CD4-positive, alpha-beta T cell treated with Interleukin-17A for 4 hours (primary cell): ENCODE measurements around the gene PASK.
A peak's percentile ranks its signal among the peaks of the same experiment; 100 is the strongest.
"Not testable (repeated sequence)": the region's sequence is repeated elsewhere in the genome, so short reads cannot be mapped to it uniquely, and the experiment has no call there.

Source experiments
- DNase-seq: peaks from one replicate; pipeline ENCODE4 v3.0.0-alpha.2; 2020; ENCODE audit warnings: mixed read lengths

The PASK gene

DNA sequence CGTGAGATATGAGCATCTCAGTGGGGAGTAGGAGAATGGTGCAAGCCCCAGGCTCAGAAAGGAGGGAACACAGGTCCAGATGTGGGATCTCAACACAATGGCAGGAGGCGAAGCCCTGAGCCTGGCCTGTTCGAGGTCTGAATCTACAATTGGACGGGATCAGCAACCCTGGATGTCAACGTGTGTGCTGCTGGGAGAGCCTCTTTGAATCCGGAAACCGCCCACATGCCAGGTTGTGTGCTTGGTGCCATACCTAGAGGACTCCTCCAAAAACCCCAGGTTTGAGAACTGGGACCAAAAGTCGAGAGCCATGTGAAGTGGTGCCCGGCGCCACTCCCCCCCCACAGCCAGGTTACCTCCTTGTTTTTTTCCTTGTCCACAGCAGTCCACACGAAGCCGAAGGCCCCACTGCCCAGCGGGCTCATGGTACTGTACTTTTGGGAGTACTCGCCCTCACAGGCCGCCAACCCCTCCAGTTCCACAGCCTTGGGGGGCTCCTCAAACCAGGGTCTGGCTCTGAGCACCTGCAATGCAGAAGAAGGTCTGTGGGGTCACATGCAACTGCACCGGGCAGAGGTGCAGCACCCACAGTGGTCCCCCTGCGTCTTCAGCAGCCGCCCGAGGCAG is 26.8 kb downstream of the PASK start:
- DNase-seq: no peak

- DNase-seq: no peak
Measured at GRCh38 chr2:241121008-241121407, 28.3 kb downstream of the PASK start.

GRCh38 chr2:241120440-241120839 is 28.8 kb downstream of the PASK start:
- no peak for DNase-seq

GRCh38 chr2:241118737-241119505 is 30.4 kb downstream of the PASK start:
- no peak for DNase-seq

GRCh38 chr2:241116606-241117560 is 32.4 kb downstream of the PASK start:
- DNase-seq: no peak

DNA sequence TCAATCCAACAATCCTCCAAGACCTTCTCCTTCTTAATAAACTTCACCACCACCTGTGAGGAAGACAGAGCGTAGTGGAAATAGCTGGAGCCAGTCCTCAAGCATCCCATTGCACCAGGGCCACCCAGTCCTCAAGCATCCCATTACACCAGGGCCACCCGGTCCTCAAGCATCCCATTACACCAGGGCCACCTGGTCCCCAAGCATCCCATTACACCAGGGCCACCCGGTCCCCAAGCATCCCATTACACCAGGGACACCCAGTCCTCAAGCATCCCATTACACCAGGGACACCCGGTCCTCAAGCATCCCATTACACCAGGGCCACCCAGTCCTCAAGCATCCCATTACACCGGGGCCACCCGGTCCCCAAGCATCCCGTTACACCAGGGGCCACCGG is 33.9 kb downstream of the PASK start:
- DNase-seq: no peak

- DNase-seq: no peak
Measured at GRCh38 chr2:241114836-241115235, 34.4 kb downstream of the PASK start.

- peak; percentile 53 for DNase-seq
Measured at GRCh38 chr2:241112592-241112991, 36.7 kb downstream of the PASK start.

DNA sequence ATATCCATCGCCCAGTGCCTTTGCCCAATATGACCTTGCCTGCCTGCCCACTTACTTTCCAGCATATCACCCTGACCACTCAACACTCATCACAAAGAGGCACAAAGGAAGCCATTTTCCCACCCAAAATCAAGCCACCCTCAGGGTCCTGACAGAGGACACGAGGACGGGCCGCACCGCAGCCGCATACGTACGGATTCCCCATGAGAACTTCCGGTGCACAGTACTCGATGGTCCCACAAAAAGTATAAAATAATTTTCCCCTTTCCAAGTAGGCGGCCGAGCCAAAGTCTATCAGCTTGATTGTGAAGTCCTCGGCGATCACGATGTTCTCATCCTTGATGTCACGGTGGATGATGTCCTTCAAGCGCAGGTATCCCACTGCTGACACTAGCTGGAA is 37.2 kb downstream of the PASK start:
- DNase-seq: no peak

- DNase-seq: peak; percentile 53
Measured at GRCh38 chr2:241111440-241111805, 37.8 kb downstream of the PASK start.

DNA sequence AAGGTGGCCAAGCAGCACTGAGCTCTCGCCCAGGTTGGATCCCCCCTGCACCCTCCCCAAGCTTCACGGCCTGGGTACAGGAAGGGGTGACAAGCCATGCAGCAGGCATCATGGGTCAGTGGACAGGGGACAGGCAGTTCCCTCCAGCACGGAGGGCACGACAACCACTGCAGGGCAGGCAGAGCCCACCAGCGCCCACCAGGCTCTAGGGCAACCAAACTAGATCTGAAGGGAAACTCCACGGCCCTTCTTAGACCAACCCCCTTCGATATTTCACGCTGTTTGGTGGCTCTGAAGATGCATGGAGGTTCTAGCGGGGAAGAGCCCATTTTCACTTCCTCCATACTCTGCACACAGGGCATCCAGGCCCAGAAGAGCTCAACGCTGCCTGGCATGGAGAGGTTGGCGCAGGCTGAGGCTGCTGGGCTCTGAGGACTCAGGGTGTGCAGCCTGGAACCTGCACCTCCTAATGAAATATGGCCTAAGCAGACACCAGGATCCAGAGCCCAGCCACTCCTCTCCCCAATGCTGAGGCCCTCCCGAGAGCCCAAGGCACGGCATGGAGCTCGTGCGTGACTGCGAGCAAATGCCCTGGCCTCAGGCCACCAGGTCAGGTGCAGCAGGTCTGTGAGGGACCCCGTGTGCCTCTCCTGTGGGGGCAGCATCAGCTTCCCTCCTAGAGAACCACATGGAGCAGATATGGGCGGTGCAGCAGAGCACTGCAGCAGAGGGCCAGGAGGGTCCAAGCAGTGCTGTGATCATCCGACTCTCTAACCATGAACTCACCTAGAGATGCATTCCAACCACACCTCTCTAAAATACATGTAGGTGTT is 38.4 kb downstream of the PASK start:
- DNase-seq: peak; percentile 23

DNA sequence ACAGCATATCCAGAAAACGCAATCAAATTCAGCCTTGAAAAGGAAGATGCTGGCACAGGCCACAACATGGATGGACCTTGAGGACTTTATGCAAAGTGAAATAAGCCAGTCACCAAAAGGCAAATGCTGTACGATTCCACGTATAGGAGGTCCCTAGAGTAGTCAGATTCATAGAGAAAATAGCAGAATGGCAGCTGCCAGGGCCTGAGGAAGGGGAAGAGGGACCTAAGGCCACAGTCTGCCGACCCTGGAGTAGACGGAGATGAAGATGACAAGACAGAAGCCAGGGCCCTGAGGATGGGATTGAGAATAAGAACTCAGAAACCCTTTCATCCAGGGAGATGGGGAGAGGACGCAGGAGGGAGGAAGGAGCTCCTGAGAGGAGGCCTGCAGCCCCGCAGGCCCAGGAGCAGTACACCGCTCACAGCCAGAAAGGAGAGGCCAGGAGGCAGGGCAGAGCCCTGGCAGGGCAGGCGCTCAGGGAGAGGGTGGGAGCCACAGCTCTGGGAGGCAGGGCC is 39.1 kb downstream of the PASK start:
- DNase-seq: no peak

GRCh38 chr2:241109210-241110088 is 39.8 kb downstream of the PASK start:
- DNase-seq: peak; percentile 59

- DNase-seq: peak; percentile 54
Measured at GRCh38 chr2:241108271-241109209, 40.7 kb downstream of the PASK start.

DNA sequence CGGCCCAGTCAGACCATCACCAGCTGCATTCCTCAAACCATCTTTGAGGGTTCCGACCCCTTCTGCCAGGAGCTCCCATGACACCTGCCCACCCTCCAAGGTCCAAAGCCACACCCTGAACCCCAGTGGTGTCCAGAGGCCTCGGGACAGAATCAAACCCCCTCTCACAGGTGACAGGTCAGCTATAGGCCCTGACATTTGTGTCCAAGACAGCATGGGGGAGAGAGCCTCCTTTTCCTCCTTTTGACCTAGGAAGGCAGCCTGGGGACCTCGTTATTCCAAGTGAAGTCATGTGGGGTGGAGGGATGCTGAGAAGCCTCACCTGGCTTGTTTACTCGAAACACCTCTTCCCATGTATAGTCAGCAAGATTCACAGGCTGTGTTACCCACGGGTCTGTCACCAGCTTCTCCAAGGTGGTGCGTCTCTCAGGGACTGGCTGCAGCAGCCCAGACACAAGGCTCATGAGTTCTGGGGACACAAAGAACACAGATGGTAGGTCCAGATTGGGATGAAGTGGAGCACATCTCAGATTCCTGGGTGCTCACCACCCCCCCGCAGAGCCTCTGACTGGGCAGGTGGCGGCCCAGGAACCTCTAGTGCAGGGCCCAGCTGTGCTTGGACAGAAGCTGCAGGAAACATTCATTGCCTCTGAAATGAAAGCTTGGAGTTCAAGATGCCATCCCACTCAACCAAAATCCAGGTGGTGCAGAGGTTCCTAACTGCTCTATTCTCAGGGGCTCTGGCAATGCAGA is 42.1 kb downstream of the PASK start:
- DNase-seq: no peak

DNA sequence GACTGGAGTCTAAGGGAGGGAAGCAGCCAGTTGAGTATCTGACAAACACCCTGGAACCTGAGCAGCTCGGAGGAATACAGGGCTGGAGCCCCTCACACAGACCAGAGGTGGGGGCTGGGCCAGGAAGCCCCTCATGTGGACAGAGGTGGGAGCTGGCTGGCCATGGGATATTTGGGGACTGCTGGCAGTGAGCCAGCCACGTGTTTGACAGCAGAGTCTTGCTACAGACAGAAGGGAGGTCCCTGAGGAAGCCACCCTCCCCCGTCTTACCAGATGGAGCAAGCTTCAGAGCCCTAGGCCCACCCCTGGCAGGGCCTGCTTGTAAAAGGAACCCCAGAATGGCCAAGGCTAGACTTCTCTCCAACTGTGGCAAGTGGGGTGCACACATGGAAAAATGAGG is 43.6 kb downstream of the PASK start:
- DNase-seq: no peak

DNA sequence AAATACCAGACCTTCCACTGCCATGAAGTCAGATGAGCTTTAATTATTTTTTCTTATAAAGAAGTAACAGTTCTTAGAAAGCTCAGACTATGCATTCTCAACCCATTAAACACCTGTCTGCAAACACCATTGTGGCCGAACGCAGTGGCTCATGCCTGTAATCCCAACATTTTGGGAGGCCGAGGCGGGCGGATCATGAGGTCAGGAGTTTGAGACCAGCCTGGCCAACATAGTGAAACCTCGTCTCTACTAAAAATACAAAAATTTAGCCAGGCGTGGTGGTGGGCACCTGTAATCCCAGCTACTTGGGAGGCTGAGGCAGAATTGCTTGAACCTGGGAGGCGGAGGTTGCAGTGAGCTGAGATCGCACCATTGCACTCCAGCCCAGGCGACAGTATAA is 44.7 kb downstream of the PASK start:
- DNase-seq: not testable (repeated sequence)

GRCh38 chr2:241103176-241103595 is 46.1 kb downstream of the PASK start:
- no peak for DNase-seq

DNA sequence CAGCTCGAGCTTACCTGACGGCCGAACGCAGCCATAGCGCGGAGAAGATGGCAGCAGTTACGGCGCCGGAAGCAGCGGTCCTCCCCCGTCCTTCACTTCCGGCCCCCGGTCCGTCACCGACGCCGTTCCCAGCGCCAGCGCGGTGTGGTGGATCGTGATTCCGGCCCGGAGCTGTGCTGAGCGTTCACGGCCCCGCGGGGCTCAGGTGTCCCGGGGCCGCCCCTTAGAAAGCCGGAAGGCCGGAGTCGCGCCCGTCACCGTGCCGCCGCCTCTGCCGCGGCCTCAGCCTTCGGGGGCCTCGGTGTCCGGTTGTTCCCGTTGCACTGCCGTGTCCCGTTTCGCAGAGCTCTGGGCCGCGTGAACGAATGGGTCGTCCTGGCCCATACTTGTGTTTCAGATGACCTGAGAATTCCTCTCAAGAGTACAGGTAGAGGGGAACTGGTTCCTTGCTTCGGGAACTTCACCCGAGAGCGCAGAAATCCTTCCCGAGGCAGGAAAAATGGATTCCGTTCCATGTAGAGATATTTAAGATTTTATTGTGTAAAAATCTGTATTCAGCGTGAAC is 47.0 kb downstream of the PASK start, which contains the start of gene MTERF4:
Gene MTERF4, minus strand, starts transcription at position 49 of the 565 bp plus-strand sequence. Its CDS starts 14 bp downstream, at position 35.
- DNase-seq: peak; percentile 91
